Kidney (tissue), 14 donors: ENCODE measurements around the gene KLHL10. TPM values are rescaled to one million over a fixed set of nuclear protein-coding genes. Genes with fewer than 3 reads are reported as not detected.

Source experiments
- DNase-seq, 5 donors: peaks; one replicate each; pipeline ENCODE4 v3.0.0-alpha.2; 2013 to 2020
- FAIRE-seq: peaks from 2 replicates; lab custom pipeline; 2012; peaks lifted over from hg19 to GRCh38; lab: Jason Lieb, UNC
- H3K27ac ChIP-seq, 2 donors: one replicate each; pipeline ENCODE4 v1.7.0; 2013; ENCODE audit warnings: low read depth in 2 of 2, low read length in 2 of 2, inconsistent platforms in 1 of 2
- H3K27me3 ChIP-seq: one replicate; pipeline ENCODE4 v1.7.1; 2013; ENCODE audit warnings: low read length, inconsistent platforms; ENCODE audit not compliant: control insufficient read depth, insufficient read depth
- H3K36me3 ChIP-seq, 3 donors: one replicate each; pipeline versions ENCODE4 v1.7.0 to v1.7.1; 2013; ENCODE audit warnings: low read length in 3 of 3, control low read depth in 1 of 3, inconsistent platforms in 1 of 3; ENCODE audit not compliant: insufficient read depth in 3 of 3, control insufficient read depth in 2 of 3
- H3K4me1 ChIP-seq, 3 donors: one replicate each; pipeline versions ENCODE4 v1.7.0 to v1.7.1; 2013; ENCODE audit warnings: low read length in 3 of 3, inconsistent platforms in 1 of 3, low read depth in 1 of 3; ENCODE audit not compliant: control insufficient read depth in 2 of 3, insufficient read depth in 2 of 3
- H3K4me3 ChIP-seq, 3 donors: one replicate each; pipeline versions ENCODE4 v1.7.0 to v1.8.1; 2013; ENCODE audit warnings: low read length in 3 of 3, control low read depth in 1 of 3, inconsistent platforms in 1 of 3
- H3K9ac ChIP-seq, 3 donors: one replicate each; pipeline versions ENCODE4 v1.7.0 to v1.7.1; 2013; ENCODE audit warnings: low read length in 3 of 3, control low read depth in 1 of 3, inconsistent platforms in 1 of 3
- H3K9me3 ChIP-seq, 3 donors: one replicate each; pipeline versions ENCODE4 v1.7.0 to v1.7.1; 2013; ENCODE audit warnings: low read length in 3 of 3, control low read depth in 1 of 3, inconsistent platforms in 1 of 3; ENCODE audit not compliant: control insufficient read depth in 2 of 3, insufficient read depth in 1 of 3
- CTCF ChIP-seq: IDR thresholded peaks from 3 replicates; pipeline ENCODE4 v1.5.1; 2012; ENCODE audit warnings: mild to moderate bottlenecking, moderate library complexity, borderline replicate concordance; ENCODE audit not compliant: insufficient read depth; ENCODE audit errors: extremely low read depth
- intact Hi-C: fragments of 100-400 bp; cut with DNase I; formaldehyde crosslinking; loops from one replicate; pipeline ENCODE4 v1.11.1; 2022
- polyA plus RNA-seq: library from polyadenylated mRNA; stranded (reverse); fragments of 350-450 nt; fragmentation: Illumina TruSeq; extraction: RNeasy Lipid Tissue Mini Kit (QIAGEN cat#74804); gene quantifications from one replicate; pipeline ENCODE4 v1.2.3, GENCODE V29; 2014; ENCODE audit warnings: low read depth, low replicate concordance; ENCODE audit not compliant: insufficient read depth
- total RNA-seq: library from RNA; stranded (reverse); fragmentation: NEBNext Ultra II Directional; extraction: Animal tissue kit (Norgen Biotek cat#: 25700); gene quantifications from one replicate; pipeline ENCODE4 v1.2.1, GENCODE V29; 2021
- donor health status: control.
- donor health status: control.
- donor health status: control.
- donor health status: control.
- donor health status: control.
- donor health status: DM: yes; HTN: yes; CAD: no.
- donor health status: Normal renal cell carcinoma (clear cell type).

KLHL10 gene
- total and polyA plus RNA-seq, 2 donors from 2014 or later = 0.28 TPM; not detected in 1

DNA sequence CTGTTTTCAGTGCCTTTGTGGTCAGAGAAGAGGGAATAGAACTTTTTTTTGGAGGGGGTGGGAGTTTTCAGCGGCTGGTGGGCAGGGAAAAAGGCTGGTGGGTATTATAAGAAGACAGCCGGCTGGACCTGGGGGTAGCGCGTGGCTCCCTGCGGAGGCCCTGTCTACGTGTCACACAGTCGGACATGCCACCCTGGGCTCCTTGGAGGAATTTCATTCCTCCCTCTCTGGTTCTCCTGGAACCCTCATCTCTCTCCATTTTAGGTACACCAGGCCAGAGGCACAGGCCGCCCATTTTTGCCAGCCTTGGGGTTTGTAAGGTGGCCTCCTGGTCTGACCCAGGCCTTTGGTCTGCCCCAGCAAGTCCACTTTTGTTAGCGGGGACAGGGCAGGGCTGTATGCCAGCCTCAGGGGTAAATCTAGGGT lies 23.9 kb upstream of the KLHL10 start:
- DNase-seq = peak in 1 of 5 donors; percentile 53
- no peaks in the 10 kb centered on the region for H3K9me3 ChIP-seq
- no peak overlapping the region for H3K27ac ChIP-seq
- H3K36me3 ChIP-seq = no peaks in the 10 kb centered on the region
- H3K27me3 ChIP-seq = no peaks in the 10 kb centered on the region
- intact Hi-C loops = no loop called here
- H3K9ac ChIP-seq = no peak overlapping the region
- no peak for TF ChIP-seq CTCF
- peaks cover 0 to 21% (median 13%) of the 10 kb centered on the region in 3 donors for H3K4me1 ChIP-seq
- H3K4me3 ChIP-seq = peak overlapping the region in 1 of 3 donors; percentile 84
- FAIRE-seq = no peak

GRCh38 chr17:41814195-41814594 lies 23.4 kb upstream of the KLHL10 start:
- Histone ChIP-seq H3K4me3 (peak overlapping the region in 1 of 3 donors; percentile 7), H3K4me1 (peaks cover 0 to 21% (median 13%) of the 10 kb centered on the region in 3 donors), H3K36me3 (no peaks in the 10 kb centered on the region), H3K27ac (no peak overlapping the region), H3K9me3 (no peaks in the 10 kb centered on the region), H3K9ac (no peak overlapping the region), H3K27me3 (no peaks in the 10 kb centered on the region)
- TF ChIP-seq CTCF = no peak
- intact Hi-C loops = no loop called here
- DNase-seq = peak in 4 of 5 donors; percentile 35 to 74 (median 47)
- FAIRE-seq = no peak

DNA sequence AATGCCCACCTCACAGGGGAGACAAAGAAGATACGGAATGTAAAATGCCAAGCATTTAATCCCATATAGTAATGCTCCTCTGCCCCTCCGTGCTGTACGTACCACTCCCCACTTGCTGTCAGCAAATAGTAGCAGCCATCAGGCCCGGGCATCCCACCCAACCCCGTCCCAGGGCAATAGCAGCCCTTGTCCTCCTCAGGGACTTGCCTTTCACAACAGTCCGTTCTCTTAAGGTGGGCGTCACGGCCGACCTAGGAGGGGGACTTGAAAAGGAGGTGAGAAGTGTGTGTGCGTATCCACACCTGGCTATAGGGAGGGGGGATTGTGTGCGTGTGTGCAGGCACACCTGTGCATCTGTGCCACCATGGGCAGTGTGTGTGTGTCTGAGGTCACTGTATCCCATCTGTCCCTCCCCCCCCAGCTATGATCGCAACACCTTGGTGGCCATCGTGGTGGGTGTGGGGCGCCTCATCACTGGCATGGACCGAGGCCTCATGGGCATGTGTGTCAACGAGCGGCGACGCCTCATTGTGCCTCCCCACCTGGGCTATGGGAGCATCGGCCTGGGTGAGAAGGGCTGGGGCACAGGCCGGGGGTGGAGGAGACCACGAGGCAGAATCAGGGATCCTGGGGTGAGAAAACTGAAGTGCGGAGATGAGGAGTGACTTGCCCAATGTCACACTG lies 20.8 kb upstream of the KLHL10 start:
- no peak for FAIRE-seq
- Histone ChIP-seq H3K4me1 (peaks cover 0 to 10% (median 8%) of the 10 kb centered on the region in 3 donors), H3K9ac (no peak overlapping the region), H3K27ac (no peak overlapping the region), H3K27me3 (no peaks in the 10 kb centered on the region), H3K36me3 (no peaks in the 10 kb centered on the region), H3K9me3 (no peaks in the 10 kb centered on the region), H3K4me3 (no peak overlapping the region)
- no peak for DNase-seq
- TF ChIP-seq CTCF = no peak
- intact Hi-C loops = no loop called here
